HG03280 (cell line): ENCODE measurements around the gene ZNF841.
"Not testable (repeated sequence)": the region's sequence is repeated elsewhere in the genome, so short reads cannot be mapped to it uniquely, and the experiment has no call there.

Source experiments
- ATAC-seq: cut with Tn5 transposase; IDR thresholded peaks from one replicate; pipeline ENCODE4 v1.9.1; 2021; ENCODE audit warnings: mild to moderate bottlenecking, moderate library complexity; ENCODE audit not compliant: unreplicated experiment

The ZNF841 gene

GRCh38 chr19:52069653-52070052, 25.9 kb downstream of the ZNF841 start:
- ATAC-seq: no peak

GRCh38 chr19:52066258-52066863, 29.2 kb downstream of the ZNF841 start:
- ATAC-seq: no peak

DNA sequence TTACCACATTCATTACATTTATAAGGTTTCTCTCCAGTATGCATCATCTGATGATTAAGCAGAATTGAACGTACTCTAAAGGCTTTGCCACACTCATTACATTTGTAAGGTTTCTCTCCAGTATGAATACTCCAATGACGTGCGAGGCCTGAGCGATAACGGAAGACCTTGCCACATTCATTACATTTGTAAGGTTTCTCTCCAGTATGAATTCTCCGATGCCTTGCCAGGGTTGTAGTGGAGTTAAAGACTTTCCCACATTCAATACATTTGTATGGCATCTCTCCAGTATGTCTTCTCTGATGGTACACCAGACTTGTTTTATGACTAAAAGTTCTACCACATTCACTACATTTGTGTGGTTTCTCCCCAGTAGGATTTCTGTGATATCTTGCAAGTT, 30.2 kb downstream of the ZNF841 start:
- ATAC-seq: no peak

DNA sequence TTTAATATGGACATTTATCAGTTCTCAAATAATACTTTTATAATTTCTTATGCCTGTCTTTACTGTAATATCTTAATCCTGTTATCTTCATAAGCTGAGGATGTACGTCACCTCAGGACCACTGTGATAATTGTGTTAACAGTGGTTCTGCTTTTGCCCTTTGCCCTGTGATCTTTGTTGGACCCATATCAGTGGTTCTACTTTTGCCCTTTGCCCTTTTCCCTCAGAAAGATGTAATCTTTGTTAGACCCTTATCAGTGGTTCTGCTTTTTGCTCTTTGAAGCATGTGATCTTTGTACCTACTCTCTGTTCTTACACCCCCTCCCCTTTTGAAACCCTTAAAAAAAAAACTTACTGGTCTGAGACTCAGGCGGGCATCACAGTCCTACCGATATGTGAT, 39.1 kb downstream of the ZNF841 start:
- ATAC-seq: not testable (repeated sequence)

DNA sequence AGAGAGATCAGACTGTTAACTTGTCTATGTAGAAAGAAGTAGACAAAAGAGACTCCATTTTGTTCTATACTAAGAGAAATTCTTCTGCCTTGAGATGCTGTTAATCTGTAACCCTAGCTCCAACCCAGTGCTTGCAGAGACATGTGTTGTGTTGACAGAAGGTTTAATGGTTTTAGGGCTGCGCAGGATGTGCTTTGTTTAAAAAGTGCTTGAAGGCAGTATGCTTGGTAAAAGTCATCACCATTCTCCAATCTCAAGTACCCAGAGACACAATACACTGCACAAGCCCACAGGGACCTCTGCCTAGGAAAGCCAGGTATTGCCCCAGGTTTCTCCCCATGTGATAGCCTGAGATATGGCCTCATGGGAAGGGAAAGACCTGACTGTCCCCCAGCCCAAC, 43.8 kb downstream of the ZNF841 start:
- not testable (repeated sequence) for ATAC-seq

DNA sequence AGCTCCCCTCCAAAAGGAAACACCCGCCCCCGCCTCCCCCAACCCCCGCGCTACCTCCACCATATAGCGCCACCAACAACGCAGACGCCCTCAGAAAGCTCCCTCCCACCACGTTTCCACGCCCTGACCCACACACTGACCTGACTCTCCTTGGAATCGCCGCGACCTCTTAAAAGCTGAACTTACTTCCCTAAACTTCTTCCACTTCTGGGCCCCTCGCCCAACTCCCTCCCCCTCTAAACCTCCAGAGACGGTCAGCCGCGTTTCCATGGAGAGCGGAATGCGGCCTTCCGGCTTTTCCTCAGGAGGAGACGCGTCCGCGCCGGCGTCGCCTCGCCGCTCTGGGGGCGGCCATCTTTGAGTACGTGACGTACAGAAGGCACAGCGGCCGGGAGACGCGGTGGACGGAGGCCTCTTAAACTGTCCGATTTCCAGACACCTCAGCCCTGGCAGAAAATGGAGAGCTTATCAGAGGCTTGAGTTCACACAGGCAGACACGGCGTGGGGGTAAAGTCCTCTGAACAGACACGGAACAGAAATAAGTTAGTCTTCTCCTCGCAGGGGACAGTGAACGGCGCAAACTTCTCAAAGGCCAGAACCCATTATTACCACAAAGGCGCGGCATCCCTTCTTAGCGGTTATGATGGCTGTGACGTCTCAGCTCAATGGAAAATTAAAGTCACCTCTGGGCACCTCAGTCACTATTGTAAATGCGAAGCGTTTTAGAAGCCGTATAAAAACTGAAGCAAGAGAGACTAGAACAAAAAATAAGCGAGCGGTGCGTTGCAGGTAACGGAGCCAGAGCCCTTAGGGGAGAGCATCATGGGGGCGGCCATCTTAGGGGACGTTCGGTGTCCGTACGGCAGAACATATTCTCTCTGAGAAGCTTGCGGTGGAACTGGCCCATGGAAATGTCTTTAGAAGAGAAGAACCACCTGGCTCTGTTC, 46.7 kb downstream of the ZNF841 start, which contains the start of gene ZNF432:
TSS of gene ZNF432 (minus strand) at position 284 of the 947 bp plus-strand sequence. CDS start 1,970 bp downstream, outside the sequence.
- ATAC-seq: peak; percentile 94

- ATAC-seq: no peak
Observed at GRCh38 chr19:52039169-52039568, 56.4 kb downstream of the ZNF841 start.

- ATAC-seq: no peak
Observed at GRCh38 chr19:52034051-52034728, 61.4 kb downstream of the ZNF841 start.

DNA sequence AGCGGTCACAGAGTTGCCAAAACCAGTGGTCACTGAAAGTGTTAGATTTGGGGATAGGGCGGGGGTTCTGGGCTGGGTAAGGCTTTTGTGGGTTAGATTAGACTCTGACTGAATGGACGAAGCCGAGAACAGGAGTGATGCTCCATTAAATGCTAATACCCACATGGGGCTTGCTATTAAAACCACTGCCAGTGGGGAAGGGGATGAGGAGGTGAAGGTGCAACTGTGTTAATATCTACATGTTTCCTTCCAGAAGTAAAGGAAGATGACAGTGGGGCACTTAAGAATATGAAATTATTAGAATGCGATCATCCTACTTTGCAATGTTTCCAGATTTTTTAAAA, 66.8 kb downstream of the ZNF841 start:
- ATAC-seq: peak; percentile 32

DNA sequence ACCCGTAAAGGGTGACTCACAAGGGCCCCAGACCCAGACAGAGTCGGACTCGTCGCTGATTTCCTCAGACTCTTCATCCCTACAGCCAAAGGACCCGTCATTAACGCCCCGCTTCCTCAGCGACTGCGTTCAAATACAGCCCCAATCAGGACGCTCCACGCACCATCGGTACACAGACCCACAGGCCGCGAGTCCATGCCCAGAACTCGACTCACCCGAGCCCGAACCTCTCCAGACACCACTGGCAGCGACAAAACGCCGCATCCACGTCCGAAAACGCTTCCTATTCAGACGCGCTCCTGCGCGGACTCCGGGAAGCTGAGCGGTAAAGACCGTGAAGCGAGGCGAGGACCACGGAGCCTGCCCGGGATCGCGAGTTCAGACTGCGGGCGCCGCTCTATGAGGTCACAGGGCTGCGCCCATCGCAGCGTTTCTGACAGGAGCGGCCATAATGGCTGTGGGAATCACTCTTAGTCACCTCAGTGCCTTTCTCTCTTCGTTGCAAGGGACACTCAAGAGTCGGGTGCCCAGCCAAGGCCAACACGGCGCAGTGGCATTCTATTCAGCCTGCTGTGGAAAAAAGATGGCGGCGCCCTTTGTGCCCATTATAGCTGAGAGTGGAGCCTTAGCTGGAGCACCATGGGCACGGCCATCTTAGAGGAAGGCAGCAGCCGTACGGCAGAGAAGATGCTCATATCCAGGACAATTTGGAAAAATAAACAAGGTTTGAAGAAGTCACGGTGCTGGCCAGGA, 67.4 kb downstream of the ZNF841 start, which contains the start of gene ZNF614:
TSS of gene ZNF614 (minus strand) at position 353 of the 753 bp plus-strand sequence. CDS start 2,634 bp downstream, outside the sequence.
- peak; percentile 77 for ATAC-seq

- not testable (repeated sequence) for ATAC-seq
Observed at GRCh38 chr19:52026255-52026990, 69.1 kb downstream of the ZNF841 start.

DNA sequence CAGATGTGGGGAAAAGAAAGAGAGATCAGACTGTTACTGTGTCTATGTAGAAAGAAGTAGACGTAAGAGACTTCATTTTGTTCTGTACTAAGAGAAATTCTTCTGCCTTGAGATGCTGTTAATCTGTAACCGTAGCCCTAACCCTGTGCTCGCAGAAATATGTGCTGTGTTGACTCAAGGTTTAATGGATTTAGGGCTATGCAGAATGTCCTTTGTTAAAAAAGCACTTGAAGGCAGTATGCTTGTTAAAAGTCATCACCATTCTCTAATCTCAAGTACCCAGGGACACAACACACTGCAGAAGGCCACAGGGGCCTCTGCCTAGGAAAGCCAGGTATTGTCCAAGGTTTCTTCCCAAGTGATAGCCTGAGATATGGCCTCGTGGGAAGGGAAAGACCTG, 71.1 kb downstream of the ZNF841 start:
- ATAC-seq: not testable (repeated sequence)

- no peak for ATAC-seq
Observed at GRCh38 chr19:52022193-52022592, 73.4 kb downstream of the ZNF841 start.

- ATAC-seq: no peak
Observed at GRCh38 chr19:52020506-52020905, 75.1 kb downstream of the ZNF841 start.
